NAMALWA (cell line): ENCODE measurements around the gene TRPM3.

Experiments used
- DNase-seq: peaks from one replicate; pipeline ENCODE4 v3.0.0-alpha.2; 2015; ENCODE audit warnings: low spot score

The TRPM3 gene

GRCh38 chr9:70609011-70609410, 512.4 kb downstream of the TRPM3 start:
- DNase-seq, result no peak

- DNase-seq, result peak; percentile 80
Observed at GRCh38 chr9:70607926-70608325, 513.5 kb downstream of the TRPM3 start.

- no peak for DNase-seq
Observed at GRCh38 chr9:70607329-70607728, 514.1 kb downstream of the TRPM3 start.

GRCh38 chr9:70603020-70603411, 518.4 kb downstream of the TRPM3 start:
- DNase-seq, result peak; percentile 34

- peak; percentile 71 for DNase-seq
Observed at GRCh38 chr9:70602321-70603019, 519.0 kb downstream of the TRPM3 start.

GRCh38 chr9:70601000-70601951, 520.1 kb downstream of the TRPM3 start:
- no peak for DNase-seq

GRCh38 chr9:70600506-70600905, 520.9 kb downstream of the TRPM3 start:
- DNase-seq, result no peak

GRCh38 chr9:70597886-70598285, 523.5 kb downstream of the TRPM3 start:
- no peak for DNase-seq

- no peak for DNase-seq
Observed at GRCh38 chr9:70595211-70595610, 526.2 kb downstream of the TRPM3 start.

GRCh38 chr9:70594386-70594944, 527.0 kb downstream of the TRPM3 start:
- DNase-seq, result no peak

- no peak for DNase-seq
Observed at GRCh38 chr9:70593241-70593640, 528.2 kb downstream of the TRPM3 start.

- no peak for DNase-seq
Observed at GRCh38 chr9:70590315-70590677, 531.1 kb downstream of the TRPM3 start.

- DNase-seq, result no peak
Observed at GRCh38 chr9:70589571-70590314, 531.7 kb downstream of the TRPM3 start.

- DNase-seq, result no peak
Observed at GRCh38 chr9:70588999-70589398, 532.4 kb downstream of the TRPM3 start.

GRCh38 chr9:70588381-70588780, 533.0 kb downstream of the TRPM3 start:
- no peak for DNase-seq

GRCh38 chr9:70587201-70587600, 534.2 kb downstream of the TRPM3 start:
- DNase-seq, result no peak

- DNase-seq, result no peak
Observed at GRCh38 chr9:70586476-70586875, 534.9 kb downstream of the TRPM3 start.

- DNase-seq, result no peak
Observed at GRCh38 chr9:70581955-70582350, 539.5 kb downstream of the TRPM3 start.

GRCh38 chr9:70581214-70581954, 540.0 kb downstream of the TRPM3 start:
- DNase-seq, result peak; percentile 11

- DNase-seq, result no peak
Observed at GRCh38 chr9:70580606-70581195, 540.7 kb downstream of the TRPM3 start.

GRCh38 chr9:70579686-70580085, 541.7 kb downstream of the TRPM3 start:
- DNase-seq, result no peak
